Measurements from ENCODE around the gene SPG7. TPM values are rescaled to one million over a fixed set of nuclear protein-coding genes. Genes with fewer than 3 reads are reported as not detected.

SPG7 gene
- total RNA-seq, 6 experiments from 2014 or later = 44.0 to 70.5 (median 57.0) TPM

GRCh38 chr16:89545044-89545830 is 37.0 kb downstream of the SPG7 start:
- Histone ChIP-seq H3K27me3 (no peaks in the 10 kb centered on the region), H3K9me3 (no peaks in the 10 kb centered on the region), H3K4me1 (peaks cover 0 to 22% (median 7%) of the 10 kb centered on the region in 4 donors), H3K4me3 (no peak overlapping the region), H3K27ac (no peak overlapping the region), H3K36me3 (peaks cover 0 to 30% (median 6%) of the 10 kb centered on the region in 4 donors)
- TF ChIP-seq CTCF (IDR thresholded peaks at IDR 0.05) (no peak), POLR2A (IDR thresholded peaks at IDR 0.05) (no peak)
- 53% methylated on average over 10 of the region's 17 CpGs for WGBS (ENCODE audit: insufficient coverage, low coverage, low lambda C conversion rate, missing lambda C conversion rate)
- ATAC-seq (peak; percentile 20 to 56 (median 40)), DNase-seq (no peak)
- intact Hi-C loops (cut with DNase I) = no loop called here

GRCh38 chr16:89545831-89546574 is 37.8 kb downstream of the SPG7 start:
- no peak overlapping the region for H3K27ac ChIP-seq
- H3K36me3 ChIP-seq = peaks cover 0 to 30% (median 6%) of the 10 kb centered on the region in 4 donors

GRCh38 chr16:89546781-89547180 is 38.6 kb downstream of the SPG7 start:
- Histone ChIP-seq H3K27ac (no peak overlapping the region), H3K36me3 (peaks cover 0 to 32% (median 6%) of the 10 kb centered on the region in 4 donors), H3K4me3 (no peak overlapping the region), H3K27me3 (no peaks in the 10 kb centered on the region), H3K4me1 (peaks cover 0 to 22% (median 7%) of the 10 kb centered on the region in 4 donors), H3K9me3 (no peaks in the 10 kb centered on the region)
- 50% methylated on average over 1 of the region's 19 CpGs for WGBS (ENCODE audit: insufficient coverage, low coverage, low lambda C conversion rate, missing lambda C conversion rate)
- no peak for ATAC-seq
- DNase-seq = no peak
- intact Hi-C loops (cut with DNase I) = no loop called here
- no peak for TF ChIP-seq POLR2A (IDR thresholded peaks at IDR 0.05)
- TF ChIP-seq CTCF (IDR thresholded peaks at IDR 0.05) = no peak

More at GRCh38 chr16:89545831-89546574, 37.8 kb downstream of the SPG7 start:
- WGBS (ENCODE audit: insufficient coverage, low coverage, low lambda C conversion rate, missing lambda C conversion rate) = 60% methylated on average over 20 of the region's 26 CpGs
- no peak for TF ChIP-seq POLR2A (IDR thresholded peaks at IDR 0.05)
- TF ChIP-seq CTCF (IDR thresholded peaks at IDR 0.05) = no peak
- no peaks in the 10 kb centered on the region for H3K9me3 ChIP-seq
- DNase-seq = peak; percentile 67 to 84 (median 83)
- no peak overlapping the region for H3K4me3 ChIP-seq
- H3K27me3 ChIP-seq = no peaks in the 10 kb centered on the region
- intact Hi-C loops (cut with DNase I) = no loop called here
- peaks cover 0 to 22% (median 7%) of the 10 kb centered on the region in 4 donors for H3K4me1 ChIP-seq
- ATAC-seq = peak; percentile 89 to 94 (median 92)

GRCh38 chr16:89547291-89547690 is 39.1 kb downstream of the SPG7 start:
- WGBS (ENCODE audit: insufficient coverage, low coverage, low lambda C conversion rate, missing lambda C conversion rate) = 96% methylated on average over 11 of the region's 17 CpGs
- peak in 1 of 3 donors; percentile 14 for DNase-seq
- TF ChIP-seq POLR2A (IDR thresholded peaks at IDR 0.05) (no peak), CTCF (IDR thresholded peaks at IDR 0.05) (no peak)
- ATAC-seq = no peak
- Histone ChIP-seq H3K36me3 (peaks cover 0 to 35% (median 6%) of the 10 kb centered on the region in 4 donors), H3K4me3 (no peak overlapping the region), H3K27ac (no peak overlapping the region), H3K9me3 (no peaks in the 10 kb centered on the region), H3K4me1 (peaks cover 0 to 22% (median 7%) of the 10 kb centered on the region in 4 donors), H3K27me3 (no peaks in the 10 kb centered on the region)
- intact Hi-C loops (cut with DNase I) = no loop called here

Measured in right lobe of liver (tissue), 6 donors.